ENCODE data around the gene OSBPL8.

GRCh38 chr12:76471579-76471978 is 88.0 kb downstream of the OSBPL8 start:
- TF ChIP-seq POLR2AphosphoS5 (IDR thresholded peaks at IDR 0.05; ENCODE audit: borderline replicate concordance, low read depth, low read length) = no peak
- no peak for TF ChIP-seq EZH2 (IDR thresholded peaks at IDR 0.05)
- no peak for TF ChIP-seq FOXP2 (optimal IDR thresholded peaks at IDR 0.05; ENCODE audit: control extremely low read depth, extremely low read length, insufficient read depth)

All from SK-N-MC (cell line).